Superior temporal gyrus (tissue), 1 donor: ENCODE measurements around the gene OR6V1.

Source experiments
- DNase-seq: peaks from one replicate; pipeline ENCODE4 v3.0.0-alpha.2; 2016; ENCODE audit errors: extremely low spot score

OR6V1 gene, protein sequence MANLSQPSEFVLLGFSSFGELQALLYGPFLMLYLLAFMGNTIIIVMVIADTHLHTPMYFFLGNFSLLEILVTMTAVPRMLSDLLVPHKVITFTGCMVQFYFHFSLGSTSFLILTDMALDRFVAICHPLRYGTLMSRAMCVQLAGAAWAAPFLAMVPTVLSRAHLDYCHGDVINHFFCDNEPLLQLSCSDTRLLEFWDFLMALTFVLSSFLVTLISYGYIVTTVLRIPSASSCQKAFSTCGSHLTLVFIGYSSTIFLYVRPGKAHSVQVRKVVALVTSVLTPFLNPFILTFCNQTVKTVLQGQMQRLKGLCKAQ

DNA sequence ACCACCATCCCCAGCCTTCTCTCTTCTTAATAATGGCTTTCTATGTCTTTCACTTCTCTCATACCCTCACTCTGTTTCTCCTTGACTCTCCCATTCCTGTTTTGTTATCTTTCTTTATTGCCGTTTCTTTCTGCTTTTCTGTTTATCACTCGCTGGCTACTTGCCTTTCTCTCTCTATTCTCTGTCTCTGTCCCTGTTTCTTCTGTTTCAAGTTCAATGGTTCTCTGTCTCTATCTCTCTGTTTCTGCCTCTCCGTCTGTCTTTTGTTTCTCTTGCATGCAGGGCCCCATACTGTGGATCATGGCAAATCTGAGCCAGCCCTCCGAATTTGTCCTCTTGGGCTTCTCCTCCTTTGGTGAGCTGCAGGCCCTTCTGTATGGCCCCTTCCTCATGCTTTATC, at the start of gene OR6V1:
Gene OR6V1 (plus strand): TSS at position 301 of the 400 bp plus-strand sequence. CDS start 0 bp downstream, at position 301.
- no peak for DNase-seq

DNA sequence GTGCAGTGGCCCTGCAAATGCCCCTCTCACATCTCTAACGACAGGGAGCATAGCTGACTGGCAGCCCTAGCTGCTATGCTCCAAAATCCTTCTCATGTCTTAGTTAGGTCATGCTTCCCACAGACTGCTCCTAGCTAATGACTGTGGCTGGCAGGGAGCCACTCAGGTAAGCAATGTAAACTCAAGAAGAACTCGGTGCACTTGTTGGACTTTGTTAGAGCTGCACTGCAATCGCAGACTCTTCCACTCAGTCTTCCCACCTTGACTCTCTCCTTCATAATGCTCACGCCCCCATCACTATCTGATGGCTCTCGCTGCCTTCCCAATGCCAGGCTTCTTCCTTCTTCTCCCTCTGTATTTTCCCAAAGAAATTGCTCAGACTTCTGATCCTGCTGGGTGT, 49.2 kb upstream of the OR6V1 start:
- DNase-seq = no peak

DNA sequence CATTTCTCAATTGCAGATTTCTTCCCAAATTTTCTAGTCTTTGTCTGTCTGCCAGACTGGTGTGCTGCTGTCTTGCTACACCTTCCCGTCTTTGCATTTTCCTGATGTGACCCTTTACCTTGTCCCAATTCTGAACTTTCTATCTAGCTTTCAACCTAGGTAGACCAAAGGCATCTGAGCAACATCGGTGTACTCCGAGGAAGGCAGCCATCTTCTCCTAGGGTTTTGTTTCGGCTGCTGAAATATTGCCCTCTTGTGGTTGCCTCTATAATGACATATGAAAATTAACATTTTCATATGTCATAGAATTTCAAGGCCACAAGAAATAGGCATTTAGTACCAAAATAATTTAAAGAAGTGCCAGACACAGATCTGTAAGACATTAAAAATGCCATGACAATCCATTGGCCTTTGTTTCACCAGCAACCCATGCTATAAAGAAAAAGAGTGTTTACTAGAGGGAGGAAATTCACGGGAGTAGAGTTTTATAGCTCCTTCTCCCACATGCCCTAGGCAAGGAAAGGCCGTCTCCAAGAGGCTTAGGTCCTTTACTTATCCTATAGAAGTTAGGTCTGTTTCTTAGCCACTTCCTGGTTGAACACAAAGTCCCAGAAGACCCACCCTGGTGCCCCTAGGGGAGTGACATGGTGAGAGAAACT, 48.6 kb upstream of the OR6V1 start:
- DNase-seq = peak; percentile 76

DNA sequence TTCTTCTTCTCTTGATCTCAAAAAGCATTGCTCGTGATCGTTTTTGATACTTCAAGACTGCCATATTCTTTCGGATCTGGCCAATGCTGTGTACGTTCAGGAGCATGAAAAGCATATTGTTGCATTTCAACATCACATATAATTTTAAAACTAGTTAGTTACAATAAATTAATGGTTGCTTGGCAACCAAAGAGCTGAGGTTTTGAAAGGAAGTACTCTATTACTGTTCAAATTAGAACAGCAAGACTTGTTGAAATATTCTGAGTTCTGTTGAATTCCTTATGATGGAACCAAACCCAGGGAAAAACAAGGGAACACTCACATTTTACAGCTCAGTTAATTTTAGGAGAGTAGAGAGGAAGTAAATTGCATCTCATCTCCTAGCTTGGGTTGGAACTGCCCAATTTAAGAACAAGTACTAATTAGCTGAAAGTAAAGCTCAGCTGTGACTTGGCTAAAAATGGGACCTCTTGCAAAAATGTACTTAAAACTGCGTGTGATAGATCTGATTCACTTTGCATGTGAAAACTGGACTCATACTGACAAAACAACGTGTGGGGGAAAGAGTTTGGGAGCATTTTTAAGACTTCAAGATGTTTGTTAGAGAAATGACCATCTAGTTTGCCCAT, 46.4 kb upstream of the OR6V1 start:
- peak; percentile 65 for DNase-seq

DNA sequence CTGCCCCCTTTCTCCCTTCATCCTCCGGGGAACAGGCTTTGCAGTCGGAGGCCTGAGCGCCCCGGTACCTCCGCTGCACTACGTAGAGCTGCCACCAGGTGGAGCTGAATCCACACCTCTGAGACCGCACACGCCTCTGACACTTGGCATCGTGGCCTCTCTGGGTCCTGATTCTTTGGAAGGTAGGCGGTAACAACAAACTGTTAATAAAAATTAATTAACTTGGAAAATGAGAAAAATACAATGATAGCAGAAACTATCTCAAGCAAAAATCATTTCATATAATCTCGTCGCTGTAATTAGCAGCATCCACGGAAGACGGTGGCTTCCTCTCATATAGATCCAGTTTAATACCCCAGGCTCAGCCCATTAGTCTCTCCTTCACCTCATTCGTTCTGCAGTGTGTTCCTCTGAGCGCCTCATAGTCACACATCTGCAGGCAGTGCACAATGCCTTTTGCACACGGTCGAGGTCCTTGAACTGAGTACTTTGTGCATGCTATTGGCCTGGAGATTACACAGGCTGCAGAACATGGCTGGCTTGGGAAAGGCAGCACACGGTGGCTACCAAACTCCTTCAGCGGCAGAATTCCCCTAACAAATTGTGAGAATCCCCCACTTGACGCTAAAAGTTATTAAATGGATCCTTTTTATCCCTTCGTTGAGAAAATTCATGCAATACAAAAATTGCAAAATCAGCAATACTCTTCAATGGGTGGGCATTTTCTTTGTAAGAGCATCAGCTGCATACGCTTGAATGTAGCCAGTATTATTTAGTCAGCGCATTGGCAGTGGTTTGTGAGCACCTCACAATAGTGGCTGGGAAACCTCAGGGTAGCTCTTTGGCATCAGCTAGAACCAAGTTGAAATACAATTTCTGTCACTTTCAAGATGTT, 43.9 kb upstream of the OR6V1 start:
- peak; percentile 92 for DNase-seq

DNA sequence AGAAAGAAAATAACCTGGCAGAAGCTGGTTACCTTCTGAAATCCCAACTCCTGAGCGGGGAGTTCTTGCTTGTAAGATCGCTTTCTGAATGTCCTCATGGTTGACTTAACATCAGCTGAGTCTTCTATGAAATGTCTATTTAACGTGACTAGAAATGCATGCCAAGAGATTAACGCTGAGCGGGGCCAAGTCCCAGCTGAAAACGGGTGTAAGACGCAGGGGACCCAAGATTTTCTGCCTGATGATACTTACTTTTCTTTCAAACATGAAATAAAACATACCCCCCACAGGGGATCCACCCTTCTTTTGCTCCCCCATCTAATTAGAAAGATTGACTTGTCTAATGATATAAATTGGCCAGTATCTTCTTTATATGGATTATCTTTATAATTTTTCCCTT, 40.1 kb upstream of the OR6V1 start:
- DNase-seq = no peak

DNA sequence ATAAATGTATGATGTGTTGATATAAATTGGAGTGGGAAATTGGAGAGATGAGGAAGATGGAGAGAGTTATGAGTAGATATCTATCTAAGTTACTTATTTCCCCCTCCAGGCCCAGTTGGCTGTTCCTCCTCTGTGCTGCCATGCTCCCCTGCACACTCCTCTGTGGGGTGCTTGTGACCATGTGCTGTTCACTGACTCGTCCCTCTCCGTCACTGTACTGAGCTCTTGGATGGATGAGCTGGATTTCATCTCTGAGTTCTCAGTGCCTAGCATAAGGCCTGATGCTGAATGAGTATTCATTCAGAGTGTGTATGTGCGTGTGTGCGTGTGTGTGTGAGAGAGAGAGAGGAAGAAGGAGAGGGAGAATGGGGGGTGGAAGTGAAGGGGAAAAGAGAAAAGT, 39.7 kb upstream of the OR6V1 start:
- no peak for DNase-seq

DNA sequence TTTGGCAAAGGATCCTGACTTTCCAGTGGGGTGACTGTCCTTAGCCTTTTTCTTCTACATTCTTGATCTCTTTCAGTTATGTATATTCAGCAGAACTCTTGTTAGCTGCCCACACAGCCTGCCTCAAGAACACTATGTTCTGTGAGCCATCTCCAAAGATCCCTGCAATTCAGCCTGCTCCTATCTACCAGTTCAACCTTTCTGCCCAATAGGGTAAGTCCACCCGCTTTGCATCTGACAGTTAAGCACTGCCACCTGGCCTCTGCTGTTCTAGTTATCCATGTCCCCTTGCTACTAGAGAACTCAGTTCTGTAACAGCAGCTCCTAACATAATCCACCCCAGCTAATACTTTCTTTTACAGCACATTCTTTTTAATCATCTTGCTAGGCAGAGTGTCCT, 38.7 kb upstream of the OR6V1 start:
- DNase-seq = no peak

DNA sequence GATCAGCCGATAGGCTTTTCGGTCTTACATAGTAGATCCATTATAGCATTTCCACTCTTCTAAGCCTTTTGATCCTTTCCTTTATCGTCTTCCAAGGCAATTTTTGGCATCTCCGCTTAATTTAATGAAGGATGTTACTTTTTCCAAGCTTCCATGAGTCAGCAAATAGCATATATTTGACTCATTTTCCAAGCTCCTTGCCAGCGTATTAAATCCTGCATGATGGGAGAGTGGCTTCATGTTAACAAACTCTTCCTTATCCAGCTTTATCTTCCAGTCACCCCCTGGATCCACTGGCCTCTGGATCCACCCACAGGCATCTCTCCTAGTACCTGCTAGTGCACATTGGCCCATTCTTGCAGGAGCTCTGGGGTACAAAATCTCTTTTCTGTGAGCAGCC, 38.2 kb upstream of the OR6V1 start:
- peak; percentile 69 for DNase-seq

DNA sequence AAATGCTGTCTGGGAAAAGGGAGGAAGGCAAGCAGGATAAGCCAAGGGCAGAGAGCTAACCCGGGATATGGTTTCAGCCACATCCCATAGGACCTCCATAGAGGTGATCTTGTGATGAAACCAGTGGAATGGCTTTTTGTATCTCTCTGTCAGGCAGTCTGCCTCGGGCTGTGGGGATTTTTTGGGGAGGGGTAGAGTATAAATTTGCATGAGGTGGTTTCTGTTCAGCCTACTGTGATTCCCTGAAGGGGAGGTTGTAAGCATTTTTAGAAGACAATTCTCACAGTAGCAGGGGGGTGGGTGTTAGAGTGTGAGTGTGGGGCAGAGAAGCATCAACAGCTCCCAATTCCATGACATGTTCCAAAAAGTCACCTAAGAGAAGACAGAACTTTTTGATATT, 37.1 kb upstream of the OR6V1 start:
- no peak for DNase-seq

DNA sequence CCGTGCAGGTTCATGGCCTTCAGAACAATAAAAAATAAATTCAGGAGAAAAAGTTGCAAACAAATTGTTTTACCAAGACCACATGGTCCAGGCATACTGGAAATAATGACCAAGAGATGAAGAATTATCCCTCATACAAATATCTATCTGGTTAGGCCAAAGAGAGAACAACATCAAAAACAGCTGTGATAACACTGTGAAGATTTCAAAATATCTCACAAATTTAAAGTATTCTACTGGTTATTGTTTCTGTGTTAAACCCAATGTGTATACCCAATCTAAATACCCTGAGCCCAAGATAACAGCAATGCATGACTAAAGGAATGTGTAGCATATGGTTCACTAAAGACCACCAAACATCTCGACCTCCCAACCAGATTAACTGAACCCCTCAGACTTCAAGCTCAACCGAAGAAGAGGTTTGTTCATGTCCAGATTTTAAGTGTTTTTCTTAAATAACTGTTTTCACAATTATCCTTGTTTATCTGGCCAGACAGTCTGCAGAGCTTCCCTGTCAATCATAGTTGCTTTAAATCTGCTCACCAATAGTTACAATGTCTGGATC, 36.1 kb upstream of the OR6V1 start:
- DNase-seq = no peak

DNA sequence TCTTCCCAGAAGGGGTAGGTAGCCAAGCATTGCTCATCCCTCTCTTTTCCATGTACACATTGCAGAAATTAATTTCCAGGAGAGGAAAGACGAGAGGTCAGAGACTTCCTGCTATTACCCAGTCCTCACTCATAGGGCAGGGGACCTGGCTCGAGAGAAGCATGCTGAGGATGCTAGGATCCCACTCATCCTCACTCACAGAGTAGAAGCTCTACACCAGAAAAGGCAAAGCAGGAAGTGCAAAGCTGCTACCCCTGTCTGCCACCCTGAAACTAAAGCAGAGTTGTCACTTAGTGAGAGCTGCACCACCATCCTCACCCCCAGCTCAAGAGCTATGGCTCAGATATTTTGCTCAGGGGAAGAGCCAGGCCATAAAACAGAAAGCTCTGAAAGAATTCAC, 35.1 kb upstream of the OR6V1 start:
- DNase-seq = no peak

DNA sequence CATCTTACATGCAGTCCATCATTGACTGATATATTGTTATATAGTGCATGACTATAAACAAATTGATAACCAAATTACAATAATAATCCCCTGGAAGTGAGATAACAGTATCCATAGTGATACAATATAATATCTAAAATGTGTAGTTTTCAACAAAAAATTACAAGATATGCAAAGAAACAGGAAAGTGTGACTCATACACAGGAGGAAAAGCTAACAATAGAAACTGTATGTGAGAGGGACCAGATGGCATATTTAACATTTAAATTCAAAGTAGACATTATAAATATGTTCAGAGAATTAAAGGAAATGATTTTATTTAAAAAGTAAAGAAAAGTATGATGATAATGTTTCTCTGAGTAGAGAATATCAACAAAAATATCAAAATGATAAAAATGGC, 33.2 kb upstream of the OR6V1 start:
- no peak for DNase-seq

DNA sequence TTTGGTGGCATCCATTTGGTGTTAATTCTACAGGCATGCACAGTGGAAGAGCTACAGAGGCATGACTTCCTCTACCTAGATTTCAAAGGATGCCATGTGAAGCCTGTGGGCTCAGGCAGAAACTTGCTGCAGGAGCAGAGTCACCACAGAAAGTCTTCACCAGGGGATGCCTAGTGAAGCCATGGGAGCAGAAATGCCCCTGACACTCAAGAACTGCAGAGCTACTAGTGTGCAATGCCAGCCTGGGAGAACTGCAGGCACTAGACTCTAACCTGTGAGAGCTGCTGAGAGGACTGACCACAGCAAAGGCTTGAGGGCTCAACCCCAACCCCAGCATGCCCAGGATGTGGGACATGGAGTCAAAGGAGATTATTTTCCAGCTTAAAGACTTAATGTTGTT, 29.1 kb upstream of the OR6V1 start:
- DNase-seq = no peak

DNA sequence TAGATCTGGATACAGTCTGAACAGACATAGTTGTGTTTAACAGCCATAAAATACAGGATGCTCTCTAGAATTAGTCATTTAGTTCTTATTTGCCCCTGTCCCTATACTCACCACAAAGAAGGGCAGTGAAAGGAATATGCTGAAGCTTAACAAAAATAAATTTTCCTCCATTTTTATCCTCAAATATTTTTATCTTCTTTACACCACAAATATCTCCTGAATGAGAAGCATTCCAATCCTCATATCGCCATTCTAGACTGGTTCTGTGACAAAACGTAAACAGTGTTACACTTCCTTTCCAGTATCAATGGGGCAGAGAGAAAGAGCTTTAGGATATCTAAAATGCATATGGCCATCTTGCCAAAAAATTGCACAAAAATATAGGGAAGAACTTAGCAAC, 26.8 kb upstream of the OR6V1 start:
- no peak for DNase-seq

DNA sequence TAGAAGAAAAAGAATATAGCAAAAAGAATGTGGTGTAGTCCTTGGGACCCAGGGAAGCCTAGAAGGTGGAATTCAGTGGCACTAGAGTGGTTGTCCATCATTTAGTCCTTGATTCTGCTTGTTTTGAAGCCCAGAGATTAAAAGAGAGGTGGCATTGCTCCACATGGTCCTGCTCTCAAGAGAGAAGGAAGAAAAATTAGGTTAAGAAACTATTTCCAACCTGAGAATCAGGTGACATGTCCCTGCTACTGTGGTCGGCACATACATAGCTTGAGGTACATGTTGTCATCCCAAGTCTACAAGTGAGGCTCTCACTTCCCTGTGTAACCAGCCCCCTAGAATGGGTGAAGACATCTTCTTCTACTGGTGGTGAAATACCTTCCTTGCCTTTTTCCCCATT, 25.1 kb upstream of the OR6V1 start, which contains the start of gene OR9A2:
Gene OR9A2 (minus strand): TSS at position 101 of the 400 bp plus-strand sequence. CDS start 0 bp downstream, at position 101.
- DNase-seq = no peak

DNA sequence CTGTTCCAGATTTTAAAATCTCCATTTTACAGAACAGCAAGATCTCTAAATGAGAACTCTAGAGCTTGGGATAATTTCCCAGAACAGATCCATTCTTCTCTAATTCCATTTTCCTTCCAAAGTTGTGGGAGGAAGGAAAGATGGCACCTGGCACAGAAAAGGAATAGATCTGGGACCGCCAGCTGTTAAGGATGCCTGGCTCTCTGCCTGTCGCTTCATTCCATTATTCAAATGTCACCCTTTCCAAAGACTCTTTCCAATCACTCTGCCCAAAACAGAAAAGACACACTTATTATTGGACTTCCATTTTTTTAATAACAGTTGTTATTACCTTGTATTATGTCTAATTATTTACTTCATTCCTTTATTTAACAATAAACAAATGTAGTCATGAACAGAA, 24.5 kb upstream of the OR6V1 start:
- no peak for DNase-seq

DNA sequence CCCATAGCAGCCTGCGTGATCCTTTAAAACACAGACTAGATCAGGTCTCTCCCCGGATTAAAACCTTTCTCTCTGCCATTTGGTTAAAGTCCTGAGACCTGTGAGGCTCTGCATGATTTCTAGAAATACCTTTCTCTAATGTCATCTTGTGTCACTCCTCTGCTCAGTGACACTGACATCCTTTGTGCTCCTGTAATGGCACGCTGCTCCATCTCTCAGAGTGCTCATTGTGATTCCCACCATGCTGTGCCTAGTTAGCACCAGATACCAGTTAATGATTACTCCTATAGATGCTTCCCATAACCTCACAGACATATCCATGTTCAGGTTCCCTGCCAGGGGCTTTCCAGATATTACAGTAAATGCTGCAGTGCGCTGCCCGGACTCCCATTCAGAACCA, 13.5 kb upstream of the OR6V1 start:
- no peak for DNase-seq

DNA sequence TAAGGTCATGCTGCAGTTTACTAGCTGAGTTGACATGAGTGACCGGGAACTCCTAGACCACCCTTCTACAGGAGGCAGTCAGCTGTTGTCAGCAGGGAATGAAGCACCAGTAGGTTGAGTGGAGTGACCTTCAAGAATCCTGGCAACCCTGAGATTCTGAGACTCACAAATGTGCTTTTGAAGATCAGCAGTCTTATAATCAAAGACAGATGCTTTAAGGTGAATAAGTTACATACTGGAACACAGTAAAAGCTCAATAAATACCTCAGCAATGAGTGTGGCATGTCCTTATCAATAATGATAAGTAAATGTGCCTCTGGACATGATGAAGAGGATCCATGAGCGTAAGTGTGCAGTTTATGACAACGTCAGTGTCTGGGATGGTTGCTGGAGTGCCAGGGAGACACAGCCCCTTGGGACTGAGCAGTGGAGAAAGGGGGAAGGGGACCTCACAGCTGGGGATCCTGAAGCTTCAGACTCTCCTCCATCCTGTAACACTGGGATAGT, 11.9 kb upstream of the OR6V1 start:
- no peak for DNase-seq

DNA sequence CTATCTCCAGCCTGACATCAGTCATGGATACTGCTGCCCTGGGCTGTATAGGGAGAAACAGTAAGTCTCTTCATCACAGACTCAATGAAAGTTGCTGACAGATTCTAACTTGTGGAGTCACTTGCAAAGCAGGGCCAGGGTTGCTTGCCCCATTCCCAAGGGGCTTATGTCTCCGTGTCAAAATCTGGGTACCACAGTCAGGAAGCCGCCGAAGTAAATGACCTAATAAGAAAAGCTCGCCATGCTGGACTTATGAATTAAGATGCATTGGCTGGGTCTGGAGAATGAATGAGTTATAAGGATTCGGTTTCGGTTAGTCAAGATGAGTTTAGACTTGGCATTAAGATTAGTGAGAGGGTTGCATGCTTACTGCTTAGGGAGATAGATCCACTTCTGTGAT, 10.8 kb upstream of the OR6V1 start:
- no peak for DNase-seq

DNA sequence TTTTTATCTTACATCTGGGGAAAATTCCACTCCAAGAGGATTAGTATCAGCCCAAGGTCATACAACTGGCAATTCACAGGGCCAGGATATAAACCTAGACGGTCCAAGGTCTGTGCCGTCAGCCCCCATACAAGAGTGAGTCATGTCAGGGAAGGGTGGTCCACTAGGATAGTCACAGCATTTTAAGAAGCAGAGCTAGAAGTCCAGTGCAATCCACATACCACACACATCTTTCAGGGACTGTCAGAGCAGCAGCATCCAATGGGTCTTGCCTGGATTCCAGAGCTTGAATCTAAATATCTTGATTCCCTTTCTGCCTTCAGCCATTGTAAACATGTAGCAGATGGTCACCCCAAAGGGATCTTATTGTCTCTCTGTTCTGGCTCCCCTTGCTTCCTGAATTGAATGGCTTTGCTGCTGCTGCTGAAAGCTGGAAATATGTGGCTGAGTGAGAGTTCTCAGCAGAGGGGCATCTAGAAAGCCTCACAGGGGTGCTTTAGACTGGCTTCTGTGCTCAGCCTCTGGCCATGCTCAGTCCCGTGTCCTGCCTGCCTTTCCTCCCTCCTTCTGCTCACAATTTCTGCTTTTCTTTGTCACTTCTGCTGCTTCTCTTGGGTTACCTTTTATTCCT, 9.9 kb upstream of the OR6V1 start:
- no peak for DNase-seq
